HCT116 (cell line): Measurements from ENCODE around the gene SLC39A10. TPM values are rescaled to one million over a fixed set of nuclear protein-coding genes. Genes with fewer than 3 reads are reported as not detected.

ENCODE experiments used
- ATAC-seq: fragments of 200-7000 bp; cut with Tn5 transposase; 2 replicates; pipeline ENCODE4 v1.9.1; 2020; ENCODE audit warnings: mild to moderate bottlenecking, moderate library complexity
- BruUV-seq: library from RNA; stranded (reverse); fragments of 400-500 nt; replicated peaks from 2 replicates; lab custom pipeline; 2021; lab: Mats Ljungman, UMichigan
- CTCF ChIA-PET: fragments of 300-600 bp; sonication (Branson Sonifier 250); formaldehyde crosslinking; loops from one replicate; lab custom pipeline; 2021; ENCODE audit warnings: antibody characterized with exemption; lab: Charles Lee
- POLR2A ChIA-PET: fragments of 300-600, 350-600 bp; sonication (Branson Sonifier 250); formaldehyde crosslinking; loops from one replicate; lab custom pipeline; 2021; ENCODE audit warnings: antibody characterized with exemption; lab: Charles Lee
- RAD21 ChIA-PET, 2 experiments: fragments of 300-600 bp; sonication (Branson Sonifier 250); formaldehyde crosslinking; loops; one replicate each; lab custom pipeline; 2023; ENCODE audit warnings: low total read pairs in 2 of 2; ENCODE audit not compliant: uncharacterized antibody in 2 of 2, unreplicated experiment in 2 of 2, low non-redundant PET in 1 of 2; lab: Charles Lee
- DNase-seq: peaks from one replicate; pipeline ENCODE4 v3.0.0-alpha.2; 2010; ENCODE audit warnings: low read depth, low spot score
- H2AFZ ChIP-seq: fragments of 200-600 bp; shearing (Covaris generic), sonication (generic); 2 replicates; pipeline ENCODE4 v1.6.1; 2017; ENCODE audit warnings: low read depth, mixed run types, mixed read lengths, antibody characterized with exemption, low read length; ENCODE audit not compliant: poor library complexity, severe bottlenecking
- H3K27ac ChIP-seq: 2 replicates; pipeline ENCODE4 v1.5.1; 2012; ENCODE audit warnings: low read depth, low read length
- H3K27me3 ChIP-seq: fragments of 200-600 bp; sonication (generic); 2 replicates; pipeline ENCODE4 v1.6.1; 2016; ENCODE audit warnings: mixed run types, low read length, mixed read lengths; ENCODE audit not compliant: insufficient read depth
- H3K36me3 ChIP-seq, 2 experiments: fragments of 200-500 bp in 1 of 2; fragments of 200-600 bp in 1 of 2; sonication (Bioruptor generic) in 1 of 2; sonication (generic) in 1 of 2; 2 replicates each; pipeline versions ENCODE4 v1.5.1 to v1.6.1; 2014 to 2016; ENCODE audit warnings: low read length in 2 of 2, inconsistent platforms in 1 of 2, mixed read lengths in 1 of 2, mixed run types in 1 of 2; ENCODE audit not compliant: insufficient read depth in 2 of 2, control insufficient read depth in 1 of 2
- H3K4me1 ChIP-seq, 2 experiments: fragments of 200-600 bp in 1 of 2; sonication (generic) in 1 of 2; 2 replicates each; pipeline versions ENCODE4 v1.5.1 to v1.6.1; 2012 to 2017; ENCODE audit warnings: low read length in 2 of 2, inconsistent platforms in 1 of 2, mild to moderate bottlenecking in 1 of 2, mixed read lengths in 1 of 2, mixed run types in 1 of 2, moderate library complexity in 1 of 2; ENCODE audit not compliant: insufficient read depth in 2 of 2, control insufficient read depth in 1 of 2
- H3K4me2 ChIP-seq: fragments of 200-600 bp; sonication (generic); 2 replicates; pipeline ENCODE4 v1.6.1; 2017; ENCODE audit warnings: mixed run types, low read length, mixed read lengths
- H3K4me3 ChIP-seq, 2 experiments: fragments of 200-600 bp in 1 of 2; sonication (generic) in 1 of 2; replicated peaks in 1 of 2; 2 replicates each; pipeline ENCODE4 v1.5.1; 2011 to 2016; ENCODE audit warnings: low read length in 2 of 2, control low read depth in 1 of 2, low read depth in 1 of 2, mild to moderate bottlenecking in 1 of 2, mixed read lengths in 1 of 2, mixed run types in 1 of 2
- H3K79me2 ChIP-seq: fragments of 200-600 bp; sonication (generic); 2 replicates; pipeline ENCODE4 v1.6.1; 2017; ENCODE audit warnings: mild to moderate bottlenecking, mixed run types, low read length, moderate library complexity, mixed read lengths; ENCODE audit not compliant: insufficient read depth
- H3K9ac ChIP-seq: fragments of 200-600 bp; sonication (generic); 2 replicates; pipeline ENCODE4 v1.6.1; 2016; ENCODE audit warnings: low read length, mixed read lengths
- H3K9me2 ChIP-seq: fragments of 200-600 bp; sonication (generic), shearing (Covaris generic); 2 replicates; pipeline ENCODE4 v1.6.1; 2017; ENCODE audit warnings: mixed run types, mild to moderate bottlenecking, moderate library complexity; ENCODE audit not compliant: insufficient read depth
- H3K9me3 ChIP-seq, 2 experiments: fragments of 200-500 bp in 1 of 2; fragments of 200-600 bp in 1 of 2; sonication (Bioruptor generic) in 1 of 2; sonication (generic) in 1 of 2; 2 replicates each; pipeline ENCODE4 v1.6.1; 2014 to 2017; ENCODE audit warnings: low read length in 2 of 2, mixed read lengths in 2 of 2, inconsistent platforms in 1 of 2, low read depth in 1 of 2, mild to moderate bottlenecking in 1 of 2, mixed run types in 1 of 2, moderate library complexity in 1 of 2; ENCODE audit not compliant: control insufficient read depth in 1 of 2, insufficient read depth in 1 of 2
- H4K20me1 ChIP-seq: fragments of 200-600 bp; sonication (generic), shearing (Covaris generic); 2 replicates; pipeline ENCODE4 v1.6.1; 2017; ENCODE audit warnings: mixed run types, mild to moderate bottlenecking, moderate library complexity; ENCODE audit not compliant: insufficient read depth
- CEBPB ChIP-seq: IDR thresholded peaks from 2 replicates; pipeline ENCODE4 v1.6.1; 2012; ENCODE audit warnings: low read depth
- EGR1 ChIP-seq: IDR thresholded peaks from 2 replicates; pipeline ENCODE4 v1.6.1; 2012; ENCODE audit warnings: low read depth
- ELF1 ChIP-seq: IDR thresholded peaks from 2 replicates; pipeline ENCODE4 v1.6.1; 2012; ENCODE audit warnings: low read depth, borderline replicate concordance
- EZH2phosphoT487 ChIP-seq: fragments of 200-600 bp; IDR thresholded peaks from 2 replicates; pipeline ENCODE4 v1.6.1; 2018; ENCODE audit warnings: antibody characterized with exemption, borderline replicate concordance
- MAX ChIP-seq: IDR thresholded peaks from 2 replicates; pipeline ENCODE4 v1.6.1; 2012
- POLR2A ChIP-seq: IDR thresholded peaks from 2 replicates; pipeline ENCODE4 v1.7.0; 2011; ENCODE audit warnings: borderline replicate concordance; ENCODE audit not compliant: insufficient read depth, insufficient read length; ENCODE audit errors: extremely low read depth
- RAD21 ChIP-seq: IDR thresholded peaks from 2 replicates; pipeline ENCODE4 v1.6.1; 2012; ENCODE audit warnings: low read depth, mild to moderate bottlenecking
- SIN3A ChIP-seq: IDR thresholded peaks from 2 replicates; pipeline ENCODE4 v1.6.1; 2012; ENCODE audit warnings: low read depth
- TCF7L2 ChIP-seq: IDR thresholded peaks from 2 replicates; pipeline ENCODE4 v1.7.0; 2011; ENCODE audit warnings: borderline replicate concordance, inconsistent platforms; ENCODE audit not compliant: insufficient read depth, insufficient read length; ENCODE audit errors: extremely low read depth
- ZBTB33 ChIP-seq: IDR thresholded peaks from 2 replicates; pipeline ENCODE4 v1.6.1; 2011; ENCODE audit warnings: mild to moderate bottlenecking, low read length, moderate library complexity; ENCODE audit not compliant: insufficient replicate concordance; ENCODE audit errors: extremely low read depth
- intact Hi-C: fragments of 100-400 bp; cut with micrococcal nuclease; formaldehyde crosslinking; loops from 2 replicates; pipeline ENCODE4 v1.10.0; 2022
- total RNA-seq: library from RNA; stranded (reverse); gene quantifications from one replicate; pipeline ENCODE4 v1.2.1, GENCODE V29; 2021; ENCODE audit not compliant: unreplicated experiment

The SLC39A10 gene
- total RNA-seq, 1 experiment from 2014 or later = 59.0 TPM

GRCh38 chr2:195636890-195637289, 20.1 kb upstream of the SLC39A10 start:
- no peak for ATAC-seq
- ChIA-PET RAD21 (no interaction called here), POLR2A (no interaction called here), CTCF (interaction anchor here (1.3 kb wide), 1 partner anchor 20 kb away, joined by 3 read pairs; the partner anchor contains the start of gene SLC39A10)
- peaks cover 0 to 5% of the 10 kb centered on the region in 2 experiments; a peak in 2 of 4 replicates for H3K4me1 ChIP-seq
- TF ChIP-seq EZH2phosphoT487 (no peak), ELF1 (no peak), SIN3A (no peak), EGR1 (no peak), POLR2A (no peak), MAX (no peak), RAD21 (no peak), ZBTB33 (no peak), TCF7L2 (no peak), CEBPB (no peak)
- DNase-seq = no peak
- no peak overlapping the region for H3K4me3 ChIP-seq
- H3K9me2 ChIP-seq = no peaks in the 10 kb centered on the region
- no TSS peak for BruUV-seq
- H3K27ac ChIP-seq = no peak overlapping the region
- intact Hi-C loops = no loop called here
- H3K9ac ChIP-seq = no peak overlapping the region
- peak overlapping the region; percentile 65 for H2AFZ ChIP-seq
- no peaks in the 10 kb centered on the region for H3K9me3 ChIP-seq
- H4K20me1 ChIP-seq = no peaks in the 10 kb centered on the region
- H3K79me2 ChIP-seq = no peaks in the 10 kb centered on the region
- H3K27me3 ChIP-seq = no peaks in the 10 kb centered on the region
- H3K4me2 ChIP-seq = no peak overlapping the region
- H3K36me3 ChIP-seq = no peaks in the 10 kb centered on the region
